ENCODE data around the gene FUT1. TPM values are rescaled to one million over a fixed set of nuclear protein-coding genes. Genes with fewer than 3 reads are reported as not detected.
A peak's percentile ranks its signal among the peaks of the same experiment; 100 is the strongest.

FUT1 gene
- total RNA-seq, 1 experiment from 2014 or later = 0.06 TPM

- Histone ChIP-seq H3K9me3 (ENCODE audit: low read depth, low read length, poor library complexity, severe bottlenecking) (no peaks in the 10 kb centered on the region), H3K4me1 (ENCODE audit: insufficient read depth, low read length, poor library complexity, severe bottlenecking) (peaks cover 5% of the 10 kb centered on the region), H3K27ac (ENCODE audit: low read depth, low read length, poor library complexity, severe bottlenecking) (peak overlapping the region; percentile 82), H3K36me3 (ENCODE audit: insufficient read depth, low read length, poor library complexity, severe bottlenecking) (no peaks in the 10 kb centered on the region), H3K4me3 (ENCODE audit: low read depth, low read length, poor library complexity, severe bottlenecking) (no peak overlapping the region), H3K27me3 (replicated peaks; ENCODE audit: insufficient read depth, low read depth, low read length, poor library complexity) (no peaks in the 10 kb centered on the region)
- no peak for DNase-seq (ENCODE audit: low spot score)
- intact Hi-C loops (cut with micrococcal nuclease; ENCODE audit: unreplicated experiment) = no loop called here
- no peak for TF ChIP-seq EZH2 (IDR thresholded peaks at IDR 0.05; ENCODE audit: borderline replicate concordance, low read depth, low read length, poor library complexity, severe bottlenecking)
- no peak for TF ChIP-seq CTCF (conservative IDR thresholded peaks at IDR 0.05; ENCODE audit: low read depth, low read length)
- no TSS peak for BruUV-seq (replicated peaks)
- CTCF ChIA-PET = no interaction called here
- POLR2A ChIA-PET (ENCODE audit: low non-redundant PET) = interaction anchor here (0.6 kb wide), 1 partner anchor 98 kb away, joined by 20 read pairs; no protein-coding TSS in a partner anchor
Observed at GRCh38 chr19:48746110-48746509, 6.3 kb downstream of the FUT1 start.

- POLR2A ChIA-PET (ENCODE audit: low non-redundant PET) = no interaction called here
- BruUV-seq (replicated peaks) = no TSS peak
- DNase-seq (ENCODE audit: low spot score) = peak; percentile 88
- no peaks in the 10 kb centered on the region for H3K27me3 ChIP-seq (replicated peaks; ENCODE audit: insufficient read depth, low read depth, low read length, poor library complexity)
- no peak overlapping the region for H3K27ac ChIP-seq (ENCODE audit: low read depth, low read length, poor library complexity, severe bottlenecking)
- H3K4me1 ChIP-seq (ENCODE audit: insufficient read depth, low read length, poor library complexity, severe bottlenecking) = peaks cover 9% of the 10 kb centered on the region
- H3K4me3 ChIP-seq (ENCODE audit: low read depth, low read length, poor library complexity, severe bottlenecking) = no peak overlapping the region
- no peaks in the 10 kb centered on the region for H3K9me3 ChIP-seq (ENCODE audit: low read depth, low read length, poor library complexity, severe bottlenecking)
- intact Hi-C loops (cut with micrococcal nuclease; ENCODE audit: unreplicated experiment) = no loop called here
- CTCF ChIA-PET = no interaction called here
- TF ChIP-seq CTCF (conservative IDR thresholded peaks at IDR 0.05; ENCODE audit: low read depth, low read length) (no peak), EZH2 (IDR thresholded peaks at IDR 0.05; ENCODE audit: borderline replicate concordance, low read depth, low read length, poor library complexity, severe bottlenecking) (no peak)
- H3K36me3 ChIP-seq (ENCODE audit: insufficient read depth, low read length, poor library complexity, severe bottlenecking) = no peaks in the 10 kb centered on the region
Observed at GRCh38 chr19:48745208-48745995, 7.0 kb downstream of the FUT1 start.

- Histone ChIP-seq H3K4me1 (ENCODE audit: insufficient read depth, low read length, poor library complexity, severe bottlenecking) (peaks cover 26% of the 10 kb centered on the region), H3K4me3 (ENCODE audit: low read depth, low read length, poor library complexity, severe bottlenecking) (no peak overlapping the region), H3K36me3 (ENCODE audit: insufficient read depth, low read length, poor library complexity, severe bottlenecking) (no peaks in the 10 kb centered on the region), H3K9me3 (ENCODE audit: low read depth, low read length, poor library complexity, severe bottlenecking) (no peaks in the 10 kb centered on the region), H3K27ac (ENCODE audit: low read depth, low read length, poor library complexity, severe bottlenecking) (no peak overlapping the region), H3K27me3 (replicated peaks; ENCODE audit: insufficient read depth, low read depth, low read length, poor library complexity) (no peaks in the 10 kb centered on the region)
- CTCF ChIA-PET = interaction anchor here (0.6 kb wide), 1 partner anchor 460 kb away, joined by 8 read pairs; no protein-coding TSS in a partner anchor
- no TSS peak for BruUV-seq (replicated peaks)
- no peak for TF ChIP-seq EZH2 (IDR thresholded peaks at IDR 0.05; ENCODE audit: borderline replicate concordance, low read depth, low read length, poor library complexity, severe bottlenecking)
- no peak for TF ChIP-seq CTCF (conservative IDR thresholded peaks at IDR 0.05; ENCODE audit: low read depth, low read length)
- intact Hi-C loops (cut with micrococcal nuclease; ENCODE audit: unreplicated experiment) = no loop called here
- POLR2A ChIA-PET (ENCODE audit: low non-redundant PET) = no interaction called here
- DNase-seq (ENCODE audit: low spot score) = no peak
Observed at GRCh38 chr19:48742096-48742495, 10.3 kb downstream of the FUT1 start.

Measured in A673 (cell line).